GM20431 (cell line): ENCODE data around the gene DNER.

ENCODE experiments used
- in situ Hi-C: fragments of 300-500 bp; cut with MseI, MboI; formaldehyde crosslinking; loops from one replicate; pipeline ENCODE4 v1.15.0; 2020; ENCODE audit warnings: low sequenced_read_pairs; ENCODE audit not compliant: unreplicated experiment

DNER gene

DNA sequence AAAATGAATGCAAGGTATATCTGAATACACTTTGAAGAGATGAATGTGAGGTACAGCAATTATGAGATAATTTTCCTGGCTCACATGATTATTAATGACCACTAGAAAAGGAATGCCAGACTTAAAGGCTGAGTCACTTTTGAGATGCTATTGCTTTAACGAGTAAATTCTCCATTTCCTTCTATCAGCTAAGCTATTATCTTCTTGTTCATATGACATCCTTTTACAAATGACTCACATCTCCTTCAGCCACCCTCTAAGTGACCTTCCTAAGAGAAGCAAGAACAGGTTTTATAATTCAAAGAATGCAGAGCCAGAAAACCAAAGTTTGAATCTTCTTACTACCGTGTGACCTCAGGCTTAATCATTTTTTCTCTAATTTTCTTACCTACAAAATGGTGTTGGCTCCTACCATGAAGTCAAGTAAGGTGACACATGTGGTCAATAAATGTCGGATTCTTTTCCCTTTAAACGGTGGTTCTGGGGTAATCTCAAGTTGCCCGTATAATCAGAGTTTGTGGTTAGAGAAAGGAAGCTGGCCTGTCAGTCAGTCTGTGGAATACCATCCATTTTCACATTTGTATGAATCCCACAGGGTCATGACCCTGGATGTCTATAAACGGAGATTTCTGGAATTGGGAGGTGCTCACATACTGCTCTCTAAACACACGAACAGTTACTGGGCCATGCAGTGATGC lies 259.3 kb downstream of the DNER start:
- in situ Hi-C loops, result no loop called here

- in situ Hi-C loops, result no loop called here
These were observed 261.1 kb downstream of the DNER start for GRCh38 chr2:229453230-229453629.

DNA sequence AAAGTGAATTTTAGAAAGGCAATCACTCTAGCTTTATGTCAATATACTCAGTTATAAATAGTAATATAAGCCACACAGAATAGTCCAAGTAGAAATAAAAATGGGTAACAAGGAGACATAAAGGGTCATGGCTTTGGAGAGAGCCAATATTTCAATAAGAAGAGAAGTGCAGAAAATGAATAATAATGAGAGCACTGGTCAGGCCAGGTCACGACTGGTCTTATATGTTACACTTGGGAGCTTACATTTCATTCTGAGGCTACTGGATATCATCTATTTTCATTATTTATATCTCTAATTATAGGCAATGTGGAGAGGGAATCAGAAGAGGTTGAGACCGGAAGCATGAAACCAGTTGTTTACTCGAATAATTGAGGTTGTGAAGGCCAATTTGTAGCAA lies 262.5 kb downstream of the DNER start:
- in situ Hi-C loops, result no loop called here

- in situ Hi-C loops, result no loop called here
These were observed 267.1 kb downstream of the DNER start for GRCh38 chr2:229447227-229447626.

GRCh38 chr2:229446350-229446749 lies 268.0 kb downstream of the DNER start:
- in situ Hi-C loops, result no loop called here

- in situ Hi-C loops, result no loop called here
These were observed 268.7 kb downstream of the DNER start for GRCh38 chr2:229445501-229446211.

- in situ Hi-C loops, result no loop called here
These were observed 269.3 kb downstream of the DNER start for GRCh38 chr2:229445019-229445418.

DNA sequence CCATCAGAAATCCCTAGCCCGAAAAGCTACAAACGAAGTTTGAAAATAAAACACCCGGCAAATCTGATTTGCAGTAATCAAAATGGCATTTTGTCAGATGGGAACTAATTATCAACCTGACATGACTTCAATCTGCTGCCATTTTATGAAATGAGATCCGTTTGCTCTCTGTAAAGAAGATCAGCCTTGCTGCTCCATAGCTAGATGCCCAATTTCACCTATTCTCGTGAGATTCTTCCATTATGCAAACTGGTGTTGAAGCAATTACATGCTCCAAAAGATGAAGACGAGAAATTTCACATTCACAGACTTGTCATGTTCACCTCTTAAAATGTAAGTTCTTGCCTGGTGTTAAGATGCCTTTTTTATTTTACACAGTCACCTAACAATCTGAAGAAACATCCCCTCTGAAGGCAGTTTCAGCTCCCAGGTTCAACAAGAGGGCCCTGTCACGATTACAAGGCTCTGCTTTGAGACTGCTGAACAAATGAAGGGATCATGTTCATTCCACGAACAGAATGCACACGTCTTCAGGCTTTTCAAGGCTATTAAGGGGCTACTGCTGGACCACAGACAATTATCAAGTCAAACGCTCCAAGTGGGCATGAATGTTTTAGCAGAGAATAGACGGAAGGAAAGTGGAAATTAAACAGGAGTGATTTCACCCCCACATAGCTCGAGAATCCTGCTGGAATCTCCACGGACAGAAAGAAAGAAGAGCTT lies 270.6 kb downstream of the DNER start:
- in situ Hi-C loops, result no loop called here

DNA sequence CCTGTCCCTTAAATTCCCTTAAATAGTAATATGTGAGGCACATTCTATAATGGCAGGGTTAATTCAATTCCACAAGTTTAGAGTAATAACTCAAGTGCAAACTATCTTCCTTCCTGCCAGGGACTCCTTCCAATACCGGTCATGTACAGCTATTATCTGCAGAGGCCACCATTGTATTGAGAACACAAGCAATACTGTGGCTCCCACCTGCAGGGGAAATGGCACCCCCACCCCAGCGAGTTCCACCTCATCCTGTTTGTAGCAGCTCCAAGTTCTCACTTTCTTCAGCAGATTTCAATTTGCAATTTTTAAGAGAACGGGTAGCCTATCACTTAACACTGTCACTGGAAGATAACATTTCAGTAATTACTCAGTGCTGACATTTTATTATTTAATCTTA lies 271.2 kb downstream of the DNER start:
- in situ Hi-C loops, result no loop called here

- in situ Hi-C loops, result no loop called here
These were observed 275.8 kb downstream of the DNER start for GRCh38 chr2:229438430-229439159.

GRCh38 chr2:229437467-229437866 lies 276.9 kb downstream of the DNER start:
- in situ Hi-C loops, result no loop called here

DNA sequence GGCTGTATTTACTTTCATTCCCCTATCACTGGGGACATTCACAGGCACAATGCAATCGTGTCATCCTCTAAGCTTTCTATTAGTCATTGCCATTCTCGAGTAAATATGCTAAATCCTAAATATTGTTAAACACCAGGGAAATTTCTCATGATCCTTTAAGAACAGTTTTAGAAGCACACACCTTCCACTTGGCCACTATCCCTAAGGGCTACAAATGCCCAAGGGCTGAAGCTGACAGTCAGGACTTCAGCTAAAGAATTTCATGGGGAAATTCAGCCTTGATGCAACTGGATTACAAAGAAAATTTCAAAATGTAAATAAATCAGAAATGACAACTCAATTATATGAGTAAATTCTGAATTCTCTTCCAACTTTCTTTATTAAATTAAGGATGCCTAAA lies 280.2 kb downstream of the DNER start:
- in situ Hi-C loops, result no loop called here

DNA sequence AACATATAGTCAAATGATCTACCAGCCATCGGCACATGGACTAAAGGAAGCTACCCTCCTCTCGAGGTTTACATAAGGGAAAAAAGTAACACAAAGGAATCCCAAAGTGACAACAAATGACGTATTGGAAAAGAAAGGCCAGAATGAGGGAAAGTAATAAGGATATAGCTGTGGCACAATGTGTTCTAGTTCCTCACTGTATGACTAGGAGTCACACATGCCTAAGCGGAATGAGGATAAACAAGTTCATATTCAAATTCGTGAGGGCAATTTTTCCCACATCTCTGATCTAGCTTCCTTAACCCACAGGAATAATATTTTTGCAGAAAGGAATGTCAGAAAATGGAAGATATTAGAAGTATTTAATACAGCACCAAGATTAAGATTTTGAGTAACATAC lies 281.0 kb downstream of the DNER start:
- in situ Hi-C loops, result no loop called here

DNA sequence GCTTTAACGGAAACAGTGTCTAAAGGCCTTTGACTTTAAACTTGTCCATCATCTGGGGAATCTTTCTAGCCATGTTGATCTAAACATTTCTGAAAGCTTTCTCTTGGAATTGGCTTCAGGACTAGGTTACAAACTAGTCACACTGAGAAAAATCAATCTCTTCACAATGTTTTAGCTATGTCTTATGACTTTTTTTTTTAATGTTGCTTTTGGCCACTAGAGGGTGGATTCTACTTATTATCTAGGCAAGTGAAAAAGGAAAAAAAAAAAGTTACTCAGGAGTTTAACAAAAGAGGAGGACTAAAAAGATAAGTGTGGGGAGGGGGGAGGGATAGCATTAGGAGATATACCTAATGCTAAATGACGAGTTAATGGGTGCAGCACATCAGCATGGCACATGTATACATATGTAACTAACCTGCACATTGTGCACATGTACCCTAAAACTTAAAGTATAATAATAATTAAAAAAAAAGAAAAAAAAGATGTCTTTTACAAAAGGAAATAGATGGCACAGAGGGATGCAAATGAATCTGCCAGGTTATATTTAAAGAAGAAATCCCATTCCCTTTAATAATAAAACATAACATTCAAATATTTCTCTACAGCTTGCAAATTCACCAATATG lies 282.9 kb downstream of the DNER start:
- in situ Hi-C loops, result no loop called here

- in situ Hi-C loops, result no loop called here
These were observed 284.8 kb downstream of the DNER start for GRCh38 chr2:229429589-229429988.

DNA sequence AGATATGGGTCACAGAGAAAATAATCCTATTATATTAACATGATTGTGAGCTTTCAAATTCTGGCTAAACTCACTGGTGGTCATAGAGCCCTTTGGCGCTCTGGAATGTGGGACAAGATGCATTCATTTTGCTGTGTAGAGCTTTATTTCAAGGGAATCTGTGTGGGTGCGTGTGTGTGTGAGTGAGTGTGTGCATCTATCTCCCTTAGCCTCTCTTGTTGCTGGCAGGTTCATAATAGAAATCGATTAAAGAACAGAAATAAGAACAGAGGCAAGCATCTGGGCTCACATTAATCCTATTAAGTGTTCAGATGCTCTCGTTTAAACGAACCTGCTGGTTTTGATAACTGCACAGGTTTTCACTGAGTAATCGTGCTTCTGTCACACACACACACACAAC lies 287.9 kb downstream of the DNER start:
- in situ Hi-C loops, result no loop called here

GRCh38 chr2:229425598-229425997 lies 288.8 kb downstream of the DNER start:
- in situ Hi-C loops, result no loop called here

DNA sequence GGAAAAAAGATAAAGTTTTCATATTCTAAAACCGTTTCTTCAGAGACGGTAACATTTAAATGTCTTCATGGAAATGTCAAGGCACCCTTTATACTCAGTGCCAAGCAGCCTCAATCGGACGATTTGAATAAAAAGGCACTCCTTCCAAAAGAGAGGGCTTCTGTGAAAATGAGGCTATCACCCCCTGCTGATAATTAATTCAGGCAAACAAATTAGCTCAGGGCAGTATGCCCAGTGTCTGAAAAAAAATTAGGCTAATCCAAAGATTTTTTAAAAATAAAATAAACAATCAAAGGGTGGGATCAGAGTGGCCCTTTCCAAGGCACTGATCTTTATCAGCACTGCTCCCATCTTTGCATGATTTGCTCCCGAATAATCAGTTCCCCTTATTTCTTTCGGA lies 292.3 kb downstream of the DNER start:
- in situ Hi-C loops, result no loop called here

GRCh38 chr2:229419158-229419557 lies 295.2 kb downstream of the DNER start:
- in situ Hi-C loops, result no loop called here

GRCh38 chr2:229417916-229418315 lies 296.4 kb downstream of the DNER start:
- in situ Hi-C loops, result no loop called here
